Neutrophil (primary cell): Measurements from ENCODE around the gene ZBTB20.

Source experiments
- H3K27ac ChIP-seq: fragments of 200-600 bp; sonication (generic); 2 replicates; pipeline ENCODE4 v1.5.1; 2016; ENCODE audit warnings: mild to moderate bottlenecking, moderate library complexity
- H3K27me3 ChIP-seq: fragments of 200-600 bp; sonication (generic); 2 replicates; pipeline ENCODE4 v1.6.0; 2016; ENCODE audit warnings: mild to moderate bottlenecking
- H3K36me3 ChIP-seq: fragments of 200-600 bp; sonication (generic); 2 replicates; pipeline ENCODE4 v1.5.1; 2017
- H3K4me1 ChIP-seq, 2 experiments: fragments of 200-600 bp in 1 of 2; sonication (generic) in 1 of 2; 1 replicate in 1 of 2; 2 replicates in 1 of 2; pipeline versions ENCODE4 v1.5.1 to v1.6.1; 2013 to 2016; ENCODE audit warnings: low read depth in 1 of 2, low read length in 1 of 2, mild to moderate bottlenecking in 1 of 2, moderate library complexity in 1 of 2; ENCODE audit not compliant: control insufficient read depth in 1 of 2, insufficient read depth in 1 of 2
- H3K4me3 ChIP-seq, 2 experiments: fragments of 200-600 bp in 1 of 2; sonication (generic) in 1 of 2; 1 replicate in 1 of 2; 2 replicates in 1 of 2; pipeline ENCODE4 v1.5.1; 2013 to 2016; ENCODE audit warnings: low read depth in 1 of 2, low read length in 1 of 2, mild to moderate bottlenecking in 1 of 2, moderate library complexity in 1 of 2
- H3K9me3 ChIP-seq: fragments of 200-600 bp; sonication (generic); 2 replicates; pipeline ENCODE4 v1.5.1; 2016
- TF ChIP-seq, protein P1 (sequence below): fragments of 200-600 bp; sonication (generic); IDR thresholded peaks from 2 replicates; pipeline ENCODE4 v1.5.1; 2016; ENCODE audit warnings: antibody characterized with exemption

ZBTB20 gene

DNA sequence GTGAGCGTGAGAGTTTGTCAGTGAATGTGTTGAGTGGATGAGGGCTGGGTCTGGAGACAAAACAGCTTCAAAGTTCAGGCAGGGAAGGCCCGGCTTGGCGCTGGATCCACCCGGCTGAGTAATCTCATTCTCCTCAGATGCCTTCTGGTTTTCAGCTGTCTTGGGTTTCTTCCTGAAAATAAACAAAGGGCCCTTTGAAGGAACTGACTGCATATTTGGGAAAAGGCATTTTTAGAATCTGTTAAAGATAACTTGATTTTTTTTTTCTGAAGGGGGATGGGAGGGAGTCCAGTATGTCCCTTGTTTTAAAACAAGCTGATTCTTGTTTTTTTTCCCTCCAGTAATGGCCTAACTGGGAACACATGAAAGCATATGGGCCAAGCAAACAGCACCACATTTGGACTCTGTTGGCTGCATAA lies 766.8 kb downstream of the ZBTB20 start:
- H3K27ac ChIP-seq, result no peak overlapping the region
- H3K4me1 ChIP-seq, result no peaks in the 10 kb centered on the region
- H3K36me3 ChIP-seq, result peaks cover 16% of the 10 kb centered on the region
- no peak overlapping the region for H3K4me3 ChIP-seq
- TF ChIP-seq, protein P1, sequence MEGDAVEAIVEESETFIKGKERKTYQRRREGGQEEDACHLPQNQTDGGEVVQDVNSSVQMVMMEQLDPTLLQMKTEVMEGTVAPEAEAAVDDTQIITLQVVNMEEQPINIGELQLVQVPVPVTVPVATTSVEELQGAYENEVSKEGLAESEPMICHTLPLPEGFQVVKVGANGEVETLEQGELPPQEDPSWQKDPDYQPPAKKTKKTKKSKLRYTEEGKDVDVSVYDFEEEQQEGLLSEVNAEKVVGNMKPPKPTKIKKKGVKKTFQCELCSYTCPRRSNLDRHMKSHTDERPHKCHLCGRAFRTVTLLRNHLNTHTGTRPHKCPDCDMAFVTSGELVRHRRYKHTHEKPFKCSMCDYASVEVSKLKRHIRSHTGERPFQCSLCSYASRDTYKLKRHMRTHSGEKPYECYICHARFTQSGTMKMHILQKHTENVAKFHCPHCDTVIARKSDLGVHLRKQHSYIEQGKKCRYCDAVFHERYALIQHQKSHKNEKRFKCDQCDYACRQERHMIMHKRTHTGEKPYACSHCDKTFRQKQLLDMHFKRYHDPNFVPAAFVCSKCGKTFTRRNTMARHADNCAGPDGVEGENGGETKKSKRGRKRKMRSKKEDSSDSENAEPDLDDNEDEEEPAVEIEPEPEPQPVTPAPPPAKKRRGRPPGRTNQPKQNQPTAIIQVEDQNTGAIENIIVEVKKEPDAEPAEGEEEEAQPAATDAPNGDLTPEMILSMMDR, result no peak
- no peaks in the 10 kb centered on the region for H3K27me3 ChIP-seq
- no peaks in the 10 kb centered on the region for H3K9me3 ChIP-seq

DNA sequence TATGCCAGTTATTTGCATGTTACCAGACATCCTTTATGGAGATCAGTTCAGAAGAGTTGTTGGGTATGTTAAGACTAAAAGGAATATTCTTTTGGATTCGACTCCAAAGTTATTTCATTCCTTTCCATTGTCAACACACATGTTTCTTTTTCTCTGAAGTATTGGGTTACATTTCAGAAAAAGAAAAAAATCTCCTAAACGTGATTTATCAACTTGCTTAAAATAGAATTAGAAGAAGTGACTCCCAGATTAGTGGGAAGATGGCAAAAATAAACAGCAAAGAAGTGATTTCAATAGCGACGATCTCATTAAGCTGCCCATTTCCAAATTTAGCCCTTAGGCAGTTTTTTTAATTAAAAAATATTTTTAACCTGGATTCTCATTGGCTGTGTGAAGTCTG lies 767.8 kb downstream of the ZBTB20 start:
- H3K27ac ChIP-seq, result no peak overlapping the region

DNA sequence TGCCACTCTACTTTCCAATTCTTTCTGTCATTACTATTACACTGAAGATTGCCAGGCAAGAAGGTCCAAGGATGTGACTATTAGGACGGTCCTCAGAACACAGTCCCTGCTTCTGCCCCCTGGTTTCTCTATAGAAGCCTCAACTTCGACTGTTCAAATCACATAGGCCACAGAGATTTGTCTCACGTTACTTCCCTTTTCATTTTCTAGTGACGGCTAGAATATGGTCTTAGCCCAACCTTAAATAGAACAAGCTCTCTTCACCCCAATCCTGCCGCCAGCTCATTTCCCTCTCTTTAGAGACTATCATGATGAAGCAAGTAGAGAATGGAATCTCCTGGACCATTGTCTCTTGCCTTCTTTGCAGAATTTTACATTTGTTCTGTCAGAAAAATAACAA lies 768.3 kb downstream of the ZBTB20 start:
- no peaks in the 10 kb centered on the region for H3K4me1 ChIP-seq
- no peaks in the 10 kb centered on the region for H3K27me3 ChIP-seq
- H3K36me3 ChIP-seq, result peaks cover 16% of the 10 kb centered on the region
- H3K4me3 ChIP-seq, result no peak overlapping the region
- TF ChIP-seq, protein P1, result no peak
- H3K9me3 ChIP-seq, result no peaks in the 10 kb centered on the region
- no peak overlapping the region for H3K27ac ChIP-seq

More for the DNA sequence above, 767.8 kb downstream of the ZBTB20 start:
- no peaks in the 10 kb centered on the region for H3K4me1 ChIP-seq
- H3K9me3 ChIP-seq, result no peaks in the 10 kb centered on the region
- H3K36me3 ChIP-seq, result peaks cover 16% of the 10 kb centered on the region
- no peaks in the 10 kb centered on the region for H3K27me3 ChIP-seq
- TF ChIP-seq, protein P1, result no peak
- H3K4me3 ChIP-seq, result no peak overlapping the region

DNA sequence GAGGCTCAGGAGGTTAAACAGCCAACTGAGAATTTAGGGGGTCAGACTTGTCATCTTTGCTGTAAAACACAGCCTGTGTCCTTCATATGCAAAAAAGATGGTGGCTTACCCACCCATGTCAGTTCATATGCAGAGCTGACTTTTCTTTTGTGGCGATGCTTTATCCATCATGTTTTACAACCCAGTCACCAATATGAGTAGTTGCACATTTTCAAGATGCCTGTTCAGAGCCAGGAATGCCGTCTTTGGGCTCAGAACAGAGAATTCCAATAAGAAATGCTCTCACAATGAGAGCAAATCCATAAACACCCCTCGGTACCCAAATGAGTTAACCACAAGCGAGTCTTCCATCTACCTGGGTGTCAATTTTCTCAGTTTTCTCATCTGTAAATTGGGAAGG lies 769.7 kb downstream of the ZBTB20 start:
- H3K27ac ChIP-seq, result no peak overlapping the region
- no peak overlapping the region for H3K4me3 ChIP-seq
- H3K4me1 ChIP-seq, result no peaks in the 10 kb centered on the region
- no peaks in the 10 kb centered on the region for H3K9me3 ChIP-seq
- H3K27me3 ChIP-seq, result no peaks in the 10 kb centered on the region
- peaks cover 16% of the 10 kb centered on the region for H3K36me3 ChIP-seq
- TF ChIP-seq, protein P1, result no peak

DNA sequence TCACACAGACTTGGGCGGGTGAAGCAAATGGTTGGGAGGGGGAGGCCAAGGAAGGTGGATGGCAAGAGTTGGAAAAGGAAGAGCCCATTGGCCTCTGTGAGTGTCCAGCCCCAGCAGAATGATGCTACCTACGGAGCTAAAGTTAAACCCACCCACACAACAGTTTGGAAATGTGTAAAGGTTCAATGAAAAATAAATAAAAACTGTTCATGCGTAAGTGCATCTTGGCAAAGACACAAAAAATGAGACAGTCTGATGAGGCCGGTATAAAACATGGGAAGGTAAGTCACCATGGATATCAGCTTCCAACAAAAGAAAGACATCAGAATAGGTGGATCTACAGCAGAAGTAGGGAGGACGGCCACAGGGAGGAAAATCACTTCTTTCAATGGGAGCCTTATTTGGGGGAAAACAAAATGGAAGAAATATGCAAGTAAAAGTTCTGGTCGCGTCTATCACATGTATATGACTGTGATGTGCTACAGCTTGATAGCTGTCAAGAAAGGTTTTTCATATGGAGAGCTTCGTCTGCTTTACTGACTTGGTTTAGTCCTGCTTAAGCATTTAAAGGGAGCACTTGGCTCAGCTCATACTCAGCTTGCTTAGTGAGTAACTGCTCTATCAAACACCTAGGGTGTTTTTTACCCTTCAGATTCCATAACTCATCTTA lies 770.4 kb downstream of the ZBTB20 start:
- TF ChIP-seq, protein P1, result no peak

More for the DNA sequence above, 770.4 kb downstream of the ZBTB20 start:
- H3K4me1 ChIP-seq, result no peaks in the 10 kb centered on the region
- peaks cover 16% of the 10 kb centered on the region for H3K36me3 ChIP-seq
- no peak overlapping the region for H3K4me3 ChIP-seq
- H3K27me3 ChIP-seq, result no peaks in the 10 kb centered on the region
- H3K9me3 ChIP-seq, result no peaks in the 10 kb centered on the region
- no peak overlapping the region for H3K27ac ChIP-seq
